Activated CD8-positive, alpha-beta T cell treated with anti-CD3 and anti-CD28 coated beads for 36 hours (primary cell): ENCODE measurements around the gene SERPINA6. TPM values are rescaled to one million over a fixed set of nuclear protein-coding genes. Genes with fewer than 3 reads are reported as not detected.

ENCODE experiments used
- ATAC-seq: fragments of 200-7000 bp; cut with Tn5 transposase; one replicate; pipeline ENCODE4 v1.10.0; 2021; ENCODE audit warnings: mild to moderate bottlenecking, moderate library complexity
- CTCF ChIA-PET: fragments of 350-600 bp; sonication (Branson Sonifier 250); formaldehyde crosslinking; loops from one replicate; lab custom pipeline; 2021; ENCODE audit warnings: antibody characterized with exemption; lab: Charles Lee
- POLR2A ChIA-PET: fragments of 350-600 bp; sonication (Branson Sonifier 250); formaldehyde crosslinking; loops from one replicate; lab custom pipeline; 2021; ENCODE audit warnings: antibody characterized with exemption; lab: Charles Lee
- DNase-seq: peaks from one replicate; pipeline ENCODE4 v3.0.0-alpha.2; 2020
- H3K27ac Mint-ChIP-seq: one replicate; pipeline ENCODE4 v1.8.0; 2021; ENCODE audit warnings: mild to moderate bottlenecking, mixed read lengths
- H3K27me3 Mint-ChIP-seq: one replicate; pipeline ENCODE4 v1.8.0; 2021; ENCODE audit warnings: mixed read lengths
- H3K36me3 Mint-ChIP-seq: one replicate; pipeline ENCODE4 v1.8.0; 2021; ENCODE audit warnings: low read depth, mixed read lengths
- H3K4me1 Mint-ChIP-seq: one replicate; pipeline ENCODE4 v1.8.0; 2021; ENCODE audit warnings: low read depth, mixed read lengths
- H3K4me3 Mint-ChIP-seq: one replicate; pipeline ENCODE4 v1.8.0; 2021; ENCODE audit warnings: mild to moderate bottlenecking, moderate library complexity, mixed read lengths
- H3K9me3 Mint-ChIP-seq: one replicate; pipeline ENCODE4 v1.8.0; 2021; ENCODE audit warnings: mixed read lengths
- CTCF ChIP-seq: fragments of 200-600 bp; IDR thresholded peaks from one replicate; pipeline ENCODE4 v1.8.0; 2022; ENCODE audit warnings: antibody characterized with exemption, mild to moderate bottlenecking
- intact Hi-C: fragments of 100-400 bp; cut with micrococcal nuclease; formaldehyde crosslinking; loops from one replicate; pipeline ENCODE4 v1.10.0; 2022
- total RNA-seq, 2 experiments: library from RNA; stranded (reverse); gene quantifications; one replicate each; pipeline ENCODE4 v1.2.3, GENCODE V29; 2021

SERPINA6 gene
- total RNA-seq, 2 experiments from 2014 or later, result not detected

- ATAC-seq (no peak), DNase-seq (no peak)
- ChIA-PET CTCF (no interaction called here), POLR2A (no interaction called here)
- peaks cover 9% of the 10 kb centered on the region for H3K27me3 Mint-ChIP-seq
- no peaks in the 10 kb centered on the region for H3K9me3 Mint-ChIP-seq
- H3K36me3 Mint-ChIP-seq, result no peaks in the 10 kb centered on the region
- H3K4me1 Mint-ChIP-seq, result no peaks in the 10 kb centered on the region
- H3K27ac Mint-ChIP-seq, result no peak overlapping the region
- no peak for TF ChIP-seq CTCF
- H3K4me3 Mint-ChIP-seq, result no peak overlapping the region
- intact Hi-C loops, result no loop called here
Measured at GRCh38 chr14:94328196-94328595, 5.1 kb upstream of the SERPINA6 start.

- intact Hi-C loops, result no loop called here
- TF ChIP-seq CTCF, result no peak
- H3K4me1 Mint-ChIP-seq, result no peaks in the 10 kb centered on the region
- no peaks in the 10 kb centered on the region for H3K36me3 Mint-ChIP-seq
- H3K9me3 Mint-ChIP-seq, result no peaks in the 10 kb centered on the region
- ChIA-PET CTCF (no interaction called here), POLR2A (no interaction called here)
- no peak overlapping the region for H3K4me3 Mint-ChIP-seq
- no peak for ATAC-seq
- peaks cover 5% of the 10 kb centered on the region for H3K27me3 Mint-ChIP-seq
- no peak for DNase-seq
- no peak overlapping the region for H3K27ac Mint-ChIP-seq
Measured at GRCh38 chr14:94321421-94322271, 1.5 kb downstream of the SERPINA6 start.

DNA sequence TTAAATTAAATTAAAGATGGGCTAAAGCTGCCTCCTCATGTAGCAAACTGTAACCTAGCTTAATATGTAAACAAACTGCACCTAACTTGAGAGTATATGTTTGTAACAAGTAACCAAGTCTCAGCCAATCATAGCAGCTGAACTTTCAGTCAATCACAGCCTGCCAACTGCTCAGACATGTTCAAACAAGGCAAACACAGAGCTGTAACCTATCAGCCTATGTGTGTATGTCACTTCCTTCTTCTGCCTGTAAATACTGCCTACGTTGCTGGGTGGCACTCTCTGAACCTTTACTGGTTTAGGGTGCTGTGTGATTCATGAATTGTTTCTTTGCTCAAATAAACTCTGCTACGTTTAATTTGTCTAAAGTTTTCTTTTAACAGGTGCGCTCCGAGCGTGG, 2.9 kb downstream of the SERPINA6 start:
- H3K27ac Mint-ChIP-seq, result no peak overlapping the region
- H3K4me1 Mint-ChIP-seq, result no peaks in the 10 kb centered on the region
- H3K36me3 Mint-ChIP-seq, result no peaks in the 10 kb centered on the region
- DNase-seq (no peak), ATAC-seq (no peak)
- POLR2A ChIA-PET, result no interaction called here
- CTCF ChIA-PET, result interaction anchor here (0.5 kb wide), 1 partner anchor 37 kb away, joined by 3 read pairs; no protein-coding TSS in a partner anchor
- H3K9me3 Mint-ChIP-seq, result no peaks in the 10 kb centered on the region
- TF ChIP-seq CTCF, result no peak
- H3K27me3 Mint-ChIP-seq, result peaks cover 5% of the 10 kb centered on the region
- intact Hi-C loops, result no loop called here
- H3K4me3 Mint-ChIP-seq, result no peak overlapping the region

- ChIA-PET POLR2A (no interaction called here), CTCF (no interaction called here)
- TF ChIP-seq CTCF, result no peak
- no peaks in the 10 kb centered on the region for H3K4me1 Mint-ChIP-seq
- ATAC-seq (no peak), DNase-seq (no peak)
- H3K4me3 Mint-ChIP-seq, result no peak overlapping the region
- intact Hi-C loops, result no loop called here
- no peaks in the 10 kb centered on the region for H3K9me3 Mint-ChIP-seq
- no peaks in the 10 kb centered on the region for H3K36me3 Mint-ChIP-seq
- no peak overlapping the region for H3K27ac Mint-ChIP-seq
- peaks cover 2% of the 10 kb centered on the region for H3K27me3 Mint-ChIP-seq
Measured at GRCh38 chr14:94317259-94317658, 5.9 kb downstream of the SERPINA6 start.

GRCh38 chr14:94316692-94317091, 6.4 kb downstream of the SERPINA6 start:
- H3K4me3 Mint-ChIP-seq, result no peak overlapping the region
- no peaks in the 10 kb centered on the region for H3K36me3 Mint-ChIP-seq
- intact Hi-C loops, result no loop called here
- no peak for TF ChIP-seq CTCF
- no peak for ATAC-seq
- H3K4me1 Mint-ChIP-seq, result no peaks in the 10 kb centered on the region
- no peak for DNase-seq
- POLR2A ChIA-PET, result no interaction called here
- H3K27ac Mint-ChIP-seq, result no peak overlapping the region
- H3K9me3 Mint-ChIP-seq, result no peaks in the 10 kb centered on the region
- H3K27me3 Mint-ChIP-seq, result peaks cover 2% of the 10 kb centered on the region
- CTCF ChIA-PET, result no interaction called here
